Spleen (tissue), 7 donors: ENCODE results near the gene COL9A2.

Experiments used
- POLR2A ChIP-seq, 3 donors: fragments of 450-650 bp; IDR thresholded peaks; one replicate each; pipeline ENCODE4 v1.5.1; 2017; ENCODE audit warnings: antibody characterized with exemption in 3 of 3, mild to moderate bottlenecking in 1 of 3
- TF ChIP-seq, protein P1 (sequence below), 11 experiments: fragments of 200-600 bp in 7 of 11; fragments of 450-650 bp in 4 of 11; sonication (generic) in 4 of 11; IDR thresholded peaks in 8 of 11; conservative IDR thresholded peaks in 3 of 11; 1 replicate in 7 of 11; 2 replicates in 4 of 11; pipeline versions ENCODE4 v1.4.0 to v1.8.0; 2016 to 2021; ENCODE audit warnings: antibody characterized with exemption in 11 of 11, inconsistent platforms in 4 of 11, mild to moderate bottlenecking in 1 of 11
- donor health status: DM: no; HTN: no; CAD: no; lungs with moderate emphysema.
- donor health status: DM: no; HTN: no; CAD: no.
- donor health status: DM: no; HTN: no; CAD: no.

DNA sequence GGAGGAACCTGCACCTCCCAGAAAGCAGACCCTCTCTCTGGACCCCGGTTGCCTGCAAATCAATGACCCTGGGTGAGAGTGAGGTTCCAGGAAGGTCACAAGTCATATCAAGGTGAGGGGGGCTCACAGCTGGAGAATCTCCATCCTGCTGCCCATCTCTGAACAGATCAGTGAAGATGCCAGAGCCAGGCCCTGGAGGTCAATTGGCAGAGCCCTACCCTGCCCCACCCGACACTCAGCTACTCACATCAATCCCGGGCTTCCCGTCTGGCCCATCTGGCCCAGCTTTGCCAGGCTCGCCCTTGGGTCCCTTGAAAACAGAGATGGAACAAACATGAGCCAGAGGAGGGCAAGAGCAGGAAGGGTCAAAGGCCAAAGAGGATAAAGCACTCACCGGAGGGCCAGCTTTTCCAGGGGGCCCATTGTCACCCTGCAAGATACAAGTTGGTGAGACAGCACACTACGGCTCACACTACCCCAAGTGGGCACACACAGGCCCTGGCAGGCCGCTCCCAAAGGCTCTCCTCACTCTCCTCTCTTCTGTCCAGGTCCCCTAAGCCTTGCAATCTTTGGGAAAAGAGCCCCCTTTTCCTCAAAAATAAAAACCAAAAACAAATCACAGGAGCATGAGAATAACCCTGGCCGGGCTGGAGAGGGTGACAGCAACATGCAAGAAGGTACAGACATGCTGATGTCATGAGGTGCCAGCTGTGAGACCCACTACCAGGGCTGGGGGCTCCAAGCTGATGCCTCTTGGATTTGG is 2.9 kb downstream of the COL9A2 start:
- TF ChIP-seq, protein P1, sequence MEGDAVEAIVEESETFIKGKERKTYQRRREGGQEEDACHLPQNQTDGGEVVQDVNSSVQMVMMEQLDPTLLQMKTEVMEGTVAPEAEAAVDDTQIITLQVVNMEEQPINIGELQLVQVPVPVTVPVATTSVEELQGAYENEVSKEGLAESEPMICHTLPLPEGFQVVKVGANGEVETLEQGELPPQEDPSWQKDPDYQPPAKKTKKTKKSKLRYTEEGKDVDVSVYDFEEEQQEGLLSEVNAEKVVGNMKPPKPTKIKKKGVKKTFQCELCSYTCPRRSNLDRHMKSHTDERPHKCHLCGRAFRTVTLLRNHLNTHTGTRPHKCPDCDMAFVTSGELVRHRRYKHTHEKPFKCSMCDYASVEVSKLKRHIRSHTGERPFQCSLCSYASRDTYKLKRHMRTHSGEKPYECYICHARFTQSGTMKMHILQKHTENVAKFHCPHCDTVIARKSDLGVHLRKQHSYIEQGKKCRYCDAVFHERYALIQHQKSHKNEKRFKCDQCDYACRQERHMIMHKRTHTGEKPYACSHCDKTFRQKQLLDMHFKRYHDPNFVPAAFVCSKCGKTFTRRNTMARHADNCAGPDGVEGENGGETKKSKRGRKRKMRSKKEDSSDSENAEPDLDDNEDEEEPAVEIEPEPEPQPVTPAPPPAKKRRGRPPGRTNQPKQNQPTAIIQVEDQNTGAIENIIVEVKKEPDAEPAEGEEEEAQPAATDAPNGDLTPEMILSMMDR (IDR thresholded peaks at IDR 0.05 in 8 of 11, conservative IDR thresholded peaks at IDR 0.05 in 3 of 11): no peak
- TF ChIP-seq POLR2A (IDR thresholded peaks at IDR 0.05): no peak
